Activated T-cell treated with anti-CD3 and anti-CD28 coated beads for 1 hour (primary cell): ENCODE data around the gene ASPG.

ENCODE experiments used
- DNase-seq: peaks from one replicate; pipeline ENCODE4 v3.0.0-alpha.2; 2020; ENCODE audit warnings: low read depth

Gene ASPG

DNA sequence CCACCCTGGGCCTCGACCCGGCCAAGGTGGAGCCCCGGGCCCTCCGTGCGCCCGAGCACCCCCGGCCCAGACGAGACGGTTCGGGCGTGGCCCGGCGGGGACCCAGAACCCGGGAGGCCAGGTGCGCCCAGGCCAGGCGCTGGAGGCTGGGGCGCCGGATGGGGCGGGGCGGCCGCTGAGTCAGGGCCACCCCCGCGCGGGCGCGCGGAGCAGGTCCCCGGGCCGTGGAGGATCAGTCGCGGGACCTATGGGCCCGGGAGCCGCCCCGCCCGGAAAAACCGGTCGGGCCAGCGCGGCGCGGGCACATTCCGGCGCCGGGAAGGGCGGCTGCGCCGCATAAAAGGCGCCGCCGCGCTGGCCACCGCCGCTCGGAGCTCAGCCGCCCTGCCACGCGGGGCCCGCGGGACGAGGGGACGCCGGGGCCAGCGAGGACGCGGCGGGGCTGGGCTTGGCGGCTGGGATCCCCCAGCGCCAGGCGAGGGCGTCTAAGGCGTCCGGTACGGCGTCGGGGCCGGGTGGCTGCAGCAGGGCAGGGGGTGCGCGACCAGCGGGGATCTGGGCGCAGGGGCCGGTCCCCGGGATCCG lies 31.3 kb downstream of the ASPG start:
- DNase-seq = no peak

DNA sequence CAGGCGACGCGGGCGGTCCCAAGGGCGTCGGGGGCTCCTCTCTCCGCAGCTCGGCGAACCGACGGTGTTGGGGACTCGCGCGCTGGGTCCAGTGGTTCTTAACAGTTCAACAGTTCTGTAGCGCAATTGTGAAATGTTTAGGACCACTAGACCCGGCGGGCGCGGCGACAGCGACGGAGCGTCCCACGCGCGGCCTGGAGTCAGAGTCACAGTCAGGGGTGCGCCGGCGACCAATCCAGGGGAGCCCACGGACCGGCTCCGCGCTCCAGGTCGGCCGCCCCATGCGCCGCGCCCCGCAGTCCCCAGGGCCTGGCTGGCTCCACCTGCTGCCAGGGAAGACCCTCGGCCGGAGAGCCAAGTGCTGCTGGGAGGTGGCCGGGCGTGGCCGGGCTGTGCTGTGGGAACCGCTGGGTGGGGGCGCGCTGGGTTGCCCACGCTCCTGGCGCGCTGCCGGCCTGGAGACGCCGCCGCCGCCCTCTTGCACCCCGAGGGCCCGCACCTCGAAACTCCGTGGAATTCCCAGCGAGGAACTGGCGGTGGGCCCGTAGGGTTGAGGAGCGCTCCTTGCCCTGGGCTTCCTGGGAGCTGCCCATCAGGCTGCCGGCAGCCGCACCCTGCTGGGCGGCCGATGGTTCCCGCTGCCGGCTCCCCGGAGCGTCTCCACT lies 32.0 kb downstream of the ASPG start:
- DNase-seq = no peak

DNA sequence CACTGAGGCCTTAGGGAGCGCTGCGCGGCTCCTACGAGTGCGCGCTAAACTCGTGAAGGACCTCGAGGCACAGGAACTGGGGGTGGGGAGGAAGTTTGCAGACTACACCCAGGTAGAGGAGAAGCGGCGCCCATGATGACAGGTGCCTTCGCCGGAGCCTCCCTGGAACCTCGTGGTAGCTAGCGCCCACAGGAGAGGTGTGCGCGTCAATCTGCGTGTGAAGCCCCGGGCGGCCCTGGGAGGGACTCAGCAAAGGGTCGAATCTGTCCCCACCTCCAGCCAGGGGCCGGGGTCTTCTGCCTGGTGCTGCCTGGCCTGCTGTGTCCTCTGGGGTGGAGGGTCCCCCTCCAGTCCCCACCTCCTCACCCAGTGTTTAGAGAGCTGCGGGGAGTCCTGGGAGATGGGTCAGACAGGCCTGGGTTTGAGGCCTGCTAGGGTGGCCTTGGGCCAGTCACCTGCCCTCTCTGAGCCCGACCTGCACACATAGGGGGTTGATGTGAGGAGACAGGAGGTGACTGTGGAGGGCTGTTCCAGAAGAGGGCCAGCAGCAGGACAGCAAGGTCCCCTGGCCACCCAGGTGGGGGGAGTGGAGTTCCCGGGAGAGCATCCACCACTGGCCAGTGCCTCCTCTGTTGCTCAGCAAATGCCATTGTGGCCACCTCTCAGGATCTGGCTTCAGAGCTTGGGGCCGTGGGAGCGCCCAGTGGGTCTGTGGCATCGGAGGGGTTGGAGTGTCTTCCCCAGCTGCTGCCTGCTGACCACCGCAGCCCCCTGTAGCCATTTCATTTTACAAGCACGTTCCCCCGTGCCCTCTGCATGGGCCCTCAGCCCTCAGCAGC lies 32.7 kb downstream of the ASPG start:
- DNase-seq = no peak

DNA sequence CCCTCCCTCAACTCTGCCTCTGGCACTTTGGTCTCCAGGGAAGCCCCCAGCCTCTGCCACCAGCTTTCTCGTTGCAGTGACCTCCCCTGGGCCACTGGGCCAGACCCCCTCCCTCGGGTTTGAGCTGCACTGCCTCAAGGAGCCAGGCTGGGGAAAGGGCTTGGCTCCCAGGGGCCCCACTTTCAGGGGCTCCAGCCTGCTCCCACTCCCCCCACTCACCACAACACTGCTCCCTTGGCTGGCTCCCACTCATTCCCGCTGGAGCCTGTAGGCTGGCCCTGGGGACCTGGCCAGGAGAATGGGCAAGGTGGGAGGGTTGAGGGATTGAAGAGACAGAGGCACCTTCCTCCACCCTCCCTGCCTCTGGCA lies 33.6 kb downstream of the ASPG start:
- DNase-seq = no peak

DNA sequence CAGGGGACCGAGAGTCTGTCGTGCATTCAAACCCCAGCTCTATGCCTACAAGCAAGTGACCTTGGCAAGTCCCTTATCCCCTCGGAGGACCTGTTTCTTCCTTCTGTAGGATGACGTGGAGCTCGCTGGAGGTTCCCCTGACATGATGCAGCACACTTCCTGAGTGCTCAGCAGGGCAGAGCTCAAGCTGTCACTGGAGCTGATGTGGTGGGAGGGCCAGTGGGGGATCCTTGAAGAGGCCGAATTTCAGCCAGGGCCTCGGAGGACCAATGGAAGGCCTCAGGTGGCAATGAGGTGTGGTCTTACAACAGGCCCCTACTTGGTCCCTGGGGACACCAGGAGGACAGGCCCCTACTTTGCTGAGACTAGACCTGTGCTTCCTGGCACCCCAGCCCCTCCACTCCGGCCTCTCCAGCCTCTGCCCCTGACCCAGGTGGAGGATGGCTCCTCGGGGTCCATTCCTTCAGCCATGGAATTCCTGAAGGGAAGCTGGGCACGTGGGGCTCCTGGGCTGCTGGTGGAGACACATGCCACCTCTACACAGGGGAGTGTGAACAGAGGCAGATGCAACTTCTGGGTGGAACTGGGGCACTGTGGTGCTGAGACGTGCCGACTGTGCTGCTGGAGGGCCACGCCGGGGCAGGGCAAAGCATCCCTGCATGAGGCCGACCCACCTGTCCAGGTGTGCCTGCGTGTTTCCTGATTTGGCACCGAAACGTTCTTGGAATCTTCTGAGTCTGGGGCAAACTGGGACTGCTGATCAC lies 34.2 kb downstream of the ASPG start:
- no peak for DNase-seq

DNA sequence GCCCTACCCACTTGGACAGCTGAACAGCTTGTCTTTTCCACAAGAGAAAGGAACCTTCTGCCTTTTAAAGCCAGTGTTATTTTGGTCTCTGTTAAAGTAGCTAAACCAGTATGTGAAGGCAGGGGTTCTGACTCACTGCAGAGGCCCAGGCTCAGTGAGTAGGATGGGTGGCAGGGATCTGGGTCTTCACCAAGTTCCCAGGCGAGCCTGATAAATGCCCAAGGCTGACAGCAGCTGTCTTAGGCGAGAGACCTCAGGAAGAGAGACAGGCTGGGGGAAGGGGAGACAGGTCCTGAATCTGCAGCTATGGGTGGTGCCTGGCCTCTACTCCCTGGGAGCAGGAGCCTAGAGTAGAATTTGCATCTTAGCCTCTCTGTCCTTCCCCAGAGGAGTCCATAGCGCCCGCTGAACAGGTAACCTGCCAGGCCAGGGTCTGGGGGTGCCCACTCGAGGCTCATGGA lies 34.8 kb downstream of the ASPG start:
- no peak for DNase-seq

DNA sequence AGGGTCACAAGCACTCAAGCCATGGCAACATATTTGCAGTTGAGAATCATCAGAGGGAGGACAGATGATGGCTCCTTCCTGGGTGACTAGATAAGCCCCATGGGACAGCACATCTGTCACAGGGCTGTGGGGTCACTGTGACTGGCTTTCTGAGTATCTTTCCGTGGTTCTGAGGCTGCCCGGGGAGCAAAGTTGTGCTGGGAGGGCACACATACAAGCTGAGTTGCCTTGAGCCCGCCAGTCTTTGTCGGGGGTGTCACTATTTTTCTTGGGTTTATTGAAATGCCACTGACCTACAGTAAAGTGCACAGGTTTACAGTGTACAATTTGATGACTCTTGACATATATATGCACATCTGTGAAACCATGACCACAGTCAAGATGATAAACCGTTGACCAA lies 35.6 kb downstream of the ASPG start:
- no peak for DNase-seq

DNA sequence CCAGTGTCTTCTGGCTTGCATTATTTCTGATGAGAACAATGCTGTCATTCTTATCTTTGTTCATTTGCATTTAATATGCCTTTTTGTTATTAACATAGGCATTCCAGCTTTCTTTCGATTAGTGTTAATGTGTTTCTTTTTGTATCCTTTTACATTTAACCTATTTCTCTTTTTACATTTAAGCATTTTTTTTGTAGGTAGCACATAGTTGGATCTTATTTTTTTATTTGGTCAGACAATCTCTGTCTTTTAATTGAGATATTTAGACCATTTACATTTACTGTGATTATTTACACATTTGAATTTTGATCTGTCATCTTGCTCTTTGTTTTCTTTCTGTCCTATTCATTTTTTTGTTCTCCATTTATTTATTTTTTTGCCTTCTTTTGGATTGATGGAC lies 38.4 kb downstream of the ASPG start:
- DNase-seq = no peak

DNA sequence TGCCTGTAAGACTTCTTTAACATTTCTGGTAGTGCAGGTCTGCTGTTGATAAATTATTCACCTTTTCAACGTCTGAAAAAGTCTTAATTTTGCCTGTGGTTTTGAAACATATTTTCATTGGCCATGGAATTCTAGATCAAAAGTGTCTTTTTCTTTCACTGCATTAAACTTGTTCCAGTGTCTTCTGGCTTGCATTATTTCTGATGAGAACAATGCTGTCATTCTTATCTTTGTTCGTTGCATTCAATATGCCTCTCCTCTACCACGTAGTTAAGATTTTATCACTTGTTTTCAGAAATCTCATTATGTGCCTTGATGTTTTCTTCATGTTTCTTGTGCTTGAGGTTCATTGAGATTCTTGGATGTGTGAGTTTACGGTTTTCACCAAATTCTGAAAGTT lies 39.5 kb downstream of the ASPG start:
- DNase-seq = no peak

DNA sequence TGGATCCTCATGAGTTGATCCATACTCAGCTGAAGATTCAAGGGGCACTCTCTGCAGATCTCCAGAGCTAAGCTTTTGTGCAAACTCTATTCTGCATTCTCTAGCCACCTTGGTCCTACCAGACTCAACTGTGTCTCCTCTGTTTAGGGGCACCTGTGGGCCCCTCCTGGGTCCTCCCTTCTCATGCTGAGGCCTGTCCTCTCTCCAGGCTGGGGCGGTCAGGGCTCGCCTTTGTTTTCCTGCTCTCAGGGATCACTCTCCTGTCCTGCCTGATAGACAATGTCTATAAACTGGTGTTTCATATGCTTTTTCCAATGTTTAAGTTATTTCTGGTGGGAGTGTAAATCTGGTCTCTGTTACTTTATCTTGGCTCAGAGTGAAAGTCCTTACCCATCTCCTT lies 41.3 kb downstream of the ASPG start:
- DNase-seq = no peak

DNA sequence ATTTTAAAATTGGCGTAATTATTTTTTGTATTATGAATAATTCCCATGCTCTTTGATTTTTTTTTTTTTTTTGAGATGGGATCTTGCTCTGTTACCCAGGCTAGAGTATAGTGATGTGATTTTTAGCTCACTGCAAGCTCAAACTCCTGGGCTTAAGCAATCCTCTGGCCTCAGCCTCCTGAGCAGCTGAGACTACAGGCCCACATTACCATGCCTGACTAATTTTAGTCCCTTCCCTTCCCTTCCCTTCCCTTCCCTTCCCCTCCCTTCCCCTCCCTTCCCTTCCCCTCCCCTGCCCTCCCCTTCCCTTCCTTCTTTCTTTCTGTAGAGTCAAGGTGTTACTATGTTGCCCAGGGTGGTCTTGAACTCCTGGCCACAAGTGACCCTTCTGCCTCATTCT lies 43.5 kb downstream of the ASPG start:
- no peak for DNase-seq

DNA sequence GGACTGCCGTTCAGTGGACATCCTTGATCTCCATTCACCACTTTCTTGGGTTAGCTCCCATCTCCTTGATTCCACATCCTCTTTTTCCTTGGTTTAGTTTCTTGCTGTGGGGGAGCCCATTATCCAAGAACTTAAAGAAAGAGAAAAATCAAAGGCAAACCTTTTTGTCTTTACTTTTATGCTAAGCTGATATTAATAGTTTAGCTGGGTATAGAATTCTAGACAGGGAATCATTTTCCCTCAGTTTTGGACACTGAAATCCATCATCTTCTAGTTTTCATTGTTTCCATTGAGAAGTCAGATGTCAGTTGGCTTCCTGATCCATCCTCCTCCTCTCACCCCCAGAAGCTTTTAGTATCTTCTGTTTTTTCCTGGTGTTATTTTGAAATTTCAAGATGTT lies 44.1 kb downstream of the ASPG start:
- no peak for DNase-seq

DNA sequence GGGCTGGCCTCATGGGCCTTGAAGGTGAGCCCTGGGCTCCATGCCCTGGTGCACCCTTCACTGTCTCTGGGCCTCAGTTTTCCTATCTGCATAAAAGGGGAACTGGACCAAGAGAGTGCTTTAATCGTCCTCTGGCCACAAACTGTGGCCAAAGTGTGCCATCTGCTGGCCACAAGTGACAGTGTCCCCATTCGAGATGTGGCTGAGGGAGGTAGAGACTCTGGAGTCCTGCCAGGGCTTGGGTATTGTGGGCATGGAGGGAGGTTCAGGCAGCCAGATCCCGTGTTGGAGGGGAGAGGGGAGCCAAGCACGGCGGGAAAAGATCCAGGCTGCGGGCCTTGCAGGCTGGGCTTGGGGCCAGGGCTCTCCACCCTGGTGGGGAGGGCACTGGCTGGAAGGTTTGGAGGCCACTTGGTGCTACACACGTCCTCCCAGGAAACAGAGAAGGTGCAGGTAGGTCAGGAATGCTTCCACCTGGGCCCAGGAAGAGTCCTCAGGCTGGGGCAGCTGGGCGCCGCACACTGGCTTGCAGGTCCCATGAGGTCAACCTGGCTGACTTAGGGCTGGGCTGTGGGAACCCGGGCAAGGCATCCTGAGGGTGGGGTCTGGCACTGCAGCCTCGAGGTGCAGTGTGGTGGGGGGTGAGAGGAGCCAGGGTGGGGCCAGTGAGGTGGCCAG lies 45.6 kb downstream of the ASPG start:
- no peak for DNase-seq

DNA sequence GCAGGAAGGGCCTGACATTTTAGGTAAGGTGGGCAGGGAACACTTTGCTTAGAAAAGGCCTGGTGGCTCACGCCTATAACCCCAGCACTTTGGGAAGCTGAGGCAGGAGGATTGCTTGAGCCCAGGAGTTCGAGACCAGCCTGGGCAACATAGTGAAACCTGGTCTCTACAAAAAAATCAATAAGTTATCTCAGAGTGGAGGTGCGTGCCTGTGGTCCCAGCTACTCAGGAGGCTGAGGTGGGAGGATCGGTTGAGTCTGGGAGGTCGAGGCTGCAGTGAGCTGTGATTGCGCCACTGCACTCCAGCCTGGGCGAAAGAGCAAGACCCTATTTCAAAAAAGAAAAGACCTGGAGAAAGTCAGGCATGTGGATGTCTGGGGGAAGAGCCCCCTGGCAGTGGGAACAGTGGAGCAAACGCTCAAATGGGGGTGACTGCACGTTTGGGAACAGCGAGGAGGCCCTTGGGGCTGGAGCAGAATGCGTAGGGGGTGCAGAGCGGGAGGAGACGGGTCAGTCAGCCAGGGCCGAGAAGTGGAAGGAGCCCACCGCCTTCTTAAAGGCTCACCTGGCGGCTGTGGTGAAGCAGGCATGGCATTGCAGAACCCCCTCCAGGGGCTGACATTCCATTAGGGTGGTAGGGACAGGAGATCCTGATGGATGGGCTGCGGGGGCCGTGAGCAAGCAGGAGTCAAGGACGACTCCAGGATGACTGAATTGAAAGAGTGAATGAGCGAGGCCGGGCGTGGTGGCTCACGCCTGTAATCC lies 46.6 kb downstream of the ASPG start:
- DNase-seq = no peak

DNA sequence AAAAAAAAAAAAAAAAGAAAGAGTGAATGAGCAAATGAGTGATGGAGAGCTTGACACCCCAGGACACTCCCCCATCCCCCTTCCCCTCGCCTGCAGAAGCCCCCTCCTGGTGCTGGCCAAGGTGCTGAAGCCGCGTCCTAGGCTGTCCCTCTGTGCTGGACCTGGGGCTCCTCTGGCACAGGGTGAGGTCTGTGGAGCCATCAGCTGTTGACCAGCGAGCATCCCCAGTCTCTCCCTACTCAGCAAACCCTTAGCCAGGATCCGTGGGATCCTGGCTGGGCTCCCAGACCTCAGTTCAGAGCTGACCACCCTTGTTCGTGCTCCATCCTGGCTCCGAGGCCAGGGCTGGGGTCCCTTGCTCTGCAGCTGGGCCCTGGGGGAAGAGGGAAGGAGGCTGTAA lies 47.5 kb downstream of the ASPG start:
- DNase-seq = no peak

DNA sequence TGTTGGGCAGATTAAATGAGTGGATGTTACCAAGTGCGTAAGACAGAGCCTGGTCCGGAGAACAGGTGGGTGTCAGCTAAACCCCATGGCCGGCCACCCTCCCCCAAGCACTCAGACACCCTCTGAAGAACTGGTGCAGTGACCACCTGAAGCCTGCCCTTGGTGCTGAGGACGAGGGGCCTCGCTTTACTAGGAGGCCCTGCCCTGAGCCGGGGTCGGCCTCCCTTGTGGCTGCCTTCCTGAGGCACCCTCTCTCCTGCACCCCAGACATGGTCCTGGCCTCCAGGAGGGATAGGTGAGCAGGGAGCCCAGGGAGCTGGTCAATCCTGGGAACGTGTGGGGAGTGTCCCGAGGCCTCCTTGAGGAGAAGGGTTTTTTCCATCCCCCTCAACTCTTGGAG lies 48.0 kb downstream of the ASPG start:
- DNase-seq = no peak

DNA sequence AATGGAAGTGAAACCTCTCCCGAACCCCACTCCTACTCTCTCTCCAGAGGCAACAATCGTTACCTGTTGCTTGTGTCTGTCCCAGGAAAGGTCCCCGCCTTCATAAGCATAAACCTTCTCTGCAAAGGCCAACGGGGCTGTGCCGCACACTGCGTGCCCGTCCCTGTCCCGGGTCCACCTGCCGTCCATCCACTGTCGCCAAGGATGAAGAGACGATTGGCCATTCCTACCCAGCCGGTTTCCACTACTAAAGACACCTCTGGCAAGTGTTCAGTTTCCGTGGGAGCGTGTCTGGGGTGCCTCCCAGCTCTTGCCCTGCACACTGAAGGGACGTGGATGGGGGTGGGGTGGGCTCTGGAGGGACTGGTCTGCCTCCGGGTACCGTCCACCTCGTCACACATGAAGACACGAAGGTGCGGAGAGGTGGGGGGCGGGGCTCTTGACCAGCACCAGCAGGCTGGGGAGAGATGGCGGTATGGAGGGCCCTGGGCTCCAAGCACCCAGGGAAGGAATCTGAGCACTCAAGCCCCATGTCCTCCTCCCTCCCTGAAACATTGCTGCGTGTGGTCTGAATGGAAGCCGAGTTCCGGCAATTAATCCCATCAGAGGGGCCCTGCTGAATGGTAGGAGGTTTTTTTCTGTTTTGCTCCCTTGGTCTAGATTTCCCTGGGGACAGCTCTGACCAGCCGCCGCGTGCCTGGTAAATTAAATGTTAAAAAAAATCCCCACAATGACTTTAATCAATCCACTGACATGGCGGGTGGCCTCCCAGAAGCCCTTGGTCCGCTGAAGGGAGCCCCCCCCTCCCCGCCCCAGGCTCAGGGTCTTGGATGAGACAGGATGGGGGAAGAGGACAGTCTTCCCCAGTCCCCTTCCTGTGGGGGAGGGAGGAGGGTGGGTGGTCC lies 48.8 kb downstream of the ASPG start:
- DNase-seq = no peak

DNA sequence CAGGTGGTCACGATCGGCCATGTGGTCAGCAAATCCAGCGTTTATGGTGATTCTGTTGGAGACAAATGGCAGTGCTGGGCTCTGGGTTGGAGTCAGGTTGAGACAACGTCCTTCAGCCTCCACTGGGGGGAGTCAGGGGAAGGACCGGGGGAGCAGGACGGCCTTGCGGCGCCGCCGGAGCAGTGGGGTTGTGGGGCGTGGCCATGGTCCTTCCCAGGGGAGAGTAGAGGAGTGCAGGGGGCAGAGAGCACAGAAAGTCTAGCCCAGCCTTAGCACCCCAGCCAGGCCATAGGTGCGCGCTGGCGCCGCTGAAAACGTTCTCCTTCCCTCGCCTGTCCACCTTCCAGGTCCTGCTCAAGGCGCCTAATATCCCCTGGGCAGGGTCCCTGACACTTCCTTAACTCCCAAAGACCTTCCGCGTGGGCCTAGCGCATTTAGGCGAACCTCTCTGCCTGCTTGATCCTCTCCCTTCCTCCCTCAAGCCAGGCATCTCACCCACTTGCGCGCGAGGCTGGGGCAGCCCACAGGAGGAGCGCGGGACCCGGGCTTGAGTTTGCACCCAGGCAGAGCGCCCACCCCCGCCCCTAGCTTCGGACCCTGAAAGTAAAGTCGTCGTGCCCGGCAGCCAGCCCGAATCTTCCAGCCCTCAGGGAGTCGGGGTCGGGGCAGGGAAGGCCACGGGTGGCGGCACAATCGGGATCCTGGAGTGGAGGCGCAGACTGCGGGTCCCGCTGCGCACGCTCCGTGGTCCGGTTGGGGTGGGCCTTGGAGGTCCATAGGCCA lies 49.8 kb downstream of the ASPG start:
- no peak for DNase-seq

DNA sequence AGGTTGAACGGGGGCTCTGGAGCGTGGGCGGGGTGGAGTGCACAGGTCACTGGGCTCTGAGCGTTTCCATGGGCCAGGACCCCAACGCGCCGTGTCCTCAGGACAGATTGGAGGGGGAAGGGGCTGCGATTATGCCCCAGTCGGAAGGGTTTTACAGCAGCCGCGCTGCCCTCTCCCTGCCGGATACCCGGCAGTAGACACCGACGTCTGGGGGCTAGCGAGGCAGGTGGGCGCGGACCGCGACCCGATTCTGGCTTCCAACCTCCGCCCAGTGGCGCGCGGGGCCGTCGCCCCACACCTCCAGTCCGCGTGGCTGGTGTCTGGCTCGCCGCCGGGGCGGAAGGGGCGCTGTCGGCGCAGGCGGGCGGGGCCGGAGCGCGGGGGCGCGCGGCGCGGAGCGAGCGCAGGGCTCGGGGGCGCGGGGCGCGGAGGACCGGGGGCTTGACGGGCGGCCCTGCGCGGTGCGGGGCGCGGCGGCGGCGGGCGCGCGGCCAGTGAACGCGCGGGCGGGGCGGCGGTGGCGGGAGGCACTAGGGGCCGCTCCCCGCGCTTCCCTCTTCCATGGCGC lies 50.5 kb downstream of the ASPG start:
- no peak for DNase-seq
